DND-41 (cell line): ENCODE data around the gene CDCA5.
A peak's percentile ranks its signal among the peaks of the same experiment; 100 is the strongest.

Experiments used
- ATAC-seq: fragments of 200-7000 bp; cut with Tn5 transposase; 3 replicates; pipeline ENCODE4 v1.9.1; 2021; ENCODE audit warnings: low read depth; ENCODE audit not compliant: insufficient read depth
- DNase-seq: peaks from one replicate; pipeline ENCODE4 v3.0.0-alpha.2; 2020
- H2AFZ ChIP-seq: 2 replicates; pipeline ENCODE4 v1.6.0; 2012; ENCODE audit warnings: low read depth, low read length
- H3K27ac ChIP-seq: 2 replicates; pipeline ENCODE4 v1.5.1; 2012; ENCODE audit warnings: low read length, inconsistent platforms
- H3K27me3 ChIP-seq: fragments of 200-600 bp; sonication (generic); 2 replicates; pipeline ENCODE4 v1.6.0; 2012; ENCODE audit warnings: low read length, mild to moderate bottlenecking, inconsistent platforms; ENCODE audit not compliant: insufficient read depth, poor library complexity
- H3K36me3 ChIP-seq: 2 replicates; pipeline ENCODE4 v1.5.1; 2012; ENCODE audit warnings: low read length, inconsistent platforms; ENCODE audit not compliant: insufficient read depth
- H3K4me1 ChIP-seq: 2 replicates; pipeline ENCODE4 v1.5.1; 2012; ENCODE audit warnings: mild to moderate bottlenecking, low read length; ENCODE audit not compliant: insufficient read depth
- H3K4me2 ChIP-seq: 2 replicates; pipeline ENCODE4 v1.6.0; 2012; ENCODE audit warnings: mild to moderate bottlenecking, moderate library complexity, low read length, inconsistent platforms; ENCODE audit not compliant: insufficient read depth
- H3K4me3 ChIP-seq, 2 experiments: fragments of 200-600 bp in 1 of 2; shearing (Covaris generic) in 1 of 2; 2 replicates each; pipeline ENCODE4 v1.5.1; 2012 to 2016; ENCODE audit warnings: inconsistent platforms in 2 of 2, low read length in 2 of 2, mild to moderate bottlenecking in 2 of 2, low read depth in 1 of 2, moderate library complexity in 1 of 2
- H3K79me2 ChIP-seq: 2 replicates; pipeline ENCODE4 v1.6.0; 2012; ENCODE audit warnings: low read length, inconsistent platforms; ENCODE audit not compliant: insufficient read depth
- H3K9ac ChIP-seq: 2 replicates; pipeline ENCODE4 v1.6.0; 2012; ENCODE audit warnings: low read depth, mild to moderate bottlenecking, inconsistent platforms, low read length, moderate library complexity
- H3K9me3 ChIP-seq: 2 replicates; pipeline ENCODE4 v1.5.1; 2012; ENCODE audit warnings: low read length, moderate library complexity, mild to moderate bottlenecking, inconsistent platforms; ENCODE audit not compliant: insufficient read depth, severe bottlenecking
- H4K20me1 ChIP-seq: 2 replicates; pipeline ENCODE4 v1.6.0; 2012; ENCODE audit warnings: low read length; ENCODE audit not compliant: insufficient read depth
- CTCF ChIP-seq: IDR thresholded peaks from 2 replicates; pipeline ENCODE4 v1.5.1; 2012; ENCODE audit warnings: borderline replicate concordance, low read length, moderate library complexity, mild to moderate bottlenecking; ENCODE audit not compliant: poor library complexity, severe bottlenecking; ENCODE audit errors: extremely low read depth
- EZH2 ChIP-seq: IDR thresholded peaks from 3 replicates; pipeline ENCODE4 v1.6.1; 2012; ENCODE audit warnings: borderline replicate concordance, low read depth, mild to moderate bottlenecking, moderate library complexity, low read length, inconsistent platforms; ENCODE audit not compliant: severe bottlenecking

The CDCA5 gene

DNA sequence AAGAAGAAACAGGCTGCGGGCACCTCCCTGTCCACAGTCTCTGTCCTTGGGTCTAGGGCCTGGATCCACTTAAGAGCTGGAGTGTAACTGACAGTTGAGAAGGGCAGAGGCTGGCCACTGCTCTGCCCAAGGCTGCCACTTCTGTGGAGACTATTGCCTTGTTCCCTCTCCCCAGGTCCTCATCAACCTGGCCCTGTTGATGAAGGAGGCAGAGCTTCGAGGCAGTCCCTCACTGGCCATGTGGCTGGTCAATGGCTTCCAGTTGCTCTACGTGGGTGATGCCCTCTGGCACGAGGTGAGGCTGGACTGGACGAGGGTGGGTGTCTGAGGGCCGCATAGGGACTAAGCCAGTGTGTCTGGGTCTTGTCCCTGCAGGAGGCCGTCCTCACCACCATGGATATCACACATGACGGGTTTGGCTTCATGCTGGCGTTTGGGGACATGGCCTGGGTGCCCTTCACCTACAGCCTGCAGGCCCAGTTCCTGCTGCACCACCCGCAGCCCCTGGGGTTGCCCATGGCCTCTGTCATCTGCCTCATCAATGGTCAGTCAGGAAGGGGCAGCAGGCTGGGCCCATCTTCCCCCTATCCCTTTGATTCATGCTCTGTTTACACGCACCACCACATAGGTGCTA, 30.8 kb upstream of the CDCA5 start:
- H3K36me3 ChIP-seq: peaks cover 51% of the 10 kb centered on the region
- H3K27ac ChIP-seq: no peak overlapping the region
- H2AFZ ChIP-seq: no peak overlapping the region
- H3K4me1 ChIP-seq: peaks cover 74% of the 10 kb centered on the region
- H3K9me3 ChIP-seq: no peaks in the 10 kb centered on the region
- ATAC-seq (no peak), DNase-seq (no peak)
- no peak overlapping the region for H3K4me3 ChIP-seq
- no peaks in the 10 kb centered on the region for H3K27me3 ChIP-seq
- 0 out of 2 replicates have a peak overlapping the region, but pooled peaks have one; percentile 98 for H3K4me2 ChIP-seq
- TF ChIP-seq EZH2 (no peak), CTCF (no peak)
- no peak overlapping the region for H3K9ac ChIP-seq
- peaks cover 46% of the 10 kb centered on the region for H3K79me2 ChIP-seq
- H4K20me1 ChIP-seq: peaks cover 23% of the 10 kb centered on the region

DNA sequence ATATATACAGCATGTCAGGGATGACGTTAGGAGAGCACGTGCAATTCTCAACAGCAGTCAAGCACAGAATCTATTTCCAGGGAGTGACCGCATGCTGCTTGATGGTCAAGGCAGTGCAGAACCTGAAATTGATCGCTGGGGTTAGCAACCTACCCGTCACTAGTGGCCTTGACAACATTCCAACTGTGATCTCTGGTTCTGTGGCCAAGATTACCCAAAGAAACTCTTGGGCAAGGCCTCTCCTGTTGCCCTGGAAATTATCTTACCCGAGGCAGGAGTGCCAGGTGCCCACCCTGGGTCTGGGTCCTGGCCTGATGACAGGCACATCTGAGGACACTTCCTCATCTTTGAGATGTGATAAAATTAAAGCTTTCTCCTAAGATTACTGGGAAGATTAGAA, 30.0 kb upstream of the CDCA5 start:
- Histone ChIP-seq H3K9me3 (no peaks in the 10 kb centered on the region), H3K4me3 (no peak overlapping the region; a peak in 1 of 4 replicates), H3K4me2 (peak overlapping the region; percentile 99), H2AFZ (no peak overlapping the region), H3K36me3 (peaks cover 52% of the 10 kb centered on the region), H4K20me1 (peaks cover 30% of the 10 kb centered on the region), H3K9ac (peak overlapping the region; percentile 93), H3K27me3 (no peaks in the 10 kb centered on the region), H3K79me2 (peaks cover 46% of the 10 kb centered on the region), H3K4me1 (peaks cover 72% of the 10 kb centered on the region), H3K27ac (no peak overlapping the region)
- TF ChIP-seq EZH2: no peak
- TF ChIP-seq CTCF: no peak
- ATAC-seq: no peak
- DNase-seq: no peak

GRCh38 chr11:65113361-65113756, 29.5 kb upstream of the CDCA5 start:
- Histone ChIP-seq H3K36me3 (peaks cover 51% of the 10 kb centered on the region), H3K9ac (peak overlapping the region; percentile 93), H4K20me1 (peaks cover 30% of the 10 kb centered on the region), H2AFZ (peak overlapping the region; percentile 90), H3K4me1 (peaks cover 70% of the 10 kb centered on the region), H3K79me2 (peaks cover 46% of the 10 kb centered on the region), H3K4me2 (peak overlapping the region; percentile 99), H3K27ac (peak overlapping the region; percentile 88), H3K9me3 (no peaks in the 10 kb centered on the region), H3K4me3 (peak overlapping the region; percentile 36 to 80; a peak in 3 of 4 replicates), H3K27me3 (no peaks in the 10 kb centered on the region)
- no peak for DNase-seq
- TF ChIP-seq CTCF: no peak
- no peak for ATAC-seq
